Stimulated activated CD4-positive, alpha-beta T cell treated with anti-CD3 and anti-CD28 coated beads, TNF-alpha, amount 100 ng/mL, for 4 hours (primary cell): ENCODE results near the gene GNLY.

Experiments used
- DNase-seq, 3 experiments: peaks; one replicate each; pipeline ENCODE4 v3.0.0-alpha.2; 2020; ENCODE audit warnings: low read depth in 3 of 3

The GNLY gene

GRCh38 chr2:85744741-85745601, 50.8 kb downstream of the GNLY start:
- DNase-seq = no peak

GRCh38 chr2:85745619-85746018, 51.5 kb downstream of the GNLY start:
- DNase-seq = no peak

GRCh38 chr2:85746321-85747004, 52.3 kb downstream of the GNLY start:
- no peak for DNase-seq

GRCh38 chr2:85747441-85747840, 53.3 kb downstream of the GNLY start:
- no peak for DNase-seq

GRCh38 chr2:85748039-85748734, 54.0 kb downstream of the GNLY start:
- no peak for DNase-seq
